PC-9 (cell line): ENCODE data around the gene KDM4B.

Source experiments
- CTCF ChIP-seq: fragments of 200-600 bp; sonication (generic); conservative IDR thresholded peaks from 2 replicates; pipeline ENCODE4 v1.6.1; 2017; ENCODE audit warnings: mixed run types, antibody characterized with exemption, mild to moderate bottlenecking, moderate library complexity
- EZH2 ChIP-seq: fragments of 200-600 bp; sonication (generic); IDR thresholded peaks from 2 replicates; pipeline ENCODE4 v1.8.0; 2017; ENCODE audit warnings: antibody characterized with exemption, low read depth

DNA sequence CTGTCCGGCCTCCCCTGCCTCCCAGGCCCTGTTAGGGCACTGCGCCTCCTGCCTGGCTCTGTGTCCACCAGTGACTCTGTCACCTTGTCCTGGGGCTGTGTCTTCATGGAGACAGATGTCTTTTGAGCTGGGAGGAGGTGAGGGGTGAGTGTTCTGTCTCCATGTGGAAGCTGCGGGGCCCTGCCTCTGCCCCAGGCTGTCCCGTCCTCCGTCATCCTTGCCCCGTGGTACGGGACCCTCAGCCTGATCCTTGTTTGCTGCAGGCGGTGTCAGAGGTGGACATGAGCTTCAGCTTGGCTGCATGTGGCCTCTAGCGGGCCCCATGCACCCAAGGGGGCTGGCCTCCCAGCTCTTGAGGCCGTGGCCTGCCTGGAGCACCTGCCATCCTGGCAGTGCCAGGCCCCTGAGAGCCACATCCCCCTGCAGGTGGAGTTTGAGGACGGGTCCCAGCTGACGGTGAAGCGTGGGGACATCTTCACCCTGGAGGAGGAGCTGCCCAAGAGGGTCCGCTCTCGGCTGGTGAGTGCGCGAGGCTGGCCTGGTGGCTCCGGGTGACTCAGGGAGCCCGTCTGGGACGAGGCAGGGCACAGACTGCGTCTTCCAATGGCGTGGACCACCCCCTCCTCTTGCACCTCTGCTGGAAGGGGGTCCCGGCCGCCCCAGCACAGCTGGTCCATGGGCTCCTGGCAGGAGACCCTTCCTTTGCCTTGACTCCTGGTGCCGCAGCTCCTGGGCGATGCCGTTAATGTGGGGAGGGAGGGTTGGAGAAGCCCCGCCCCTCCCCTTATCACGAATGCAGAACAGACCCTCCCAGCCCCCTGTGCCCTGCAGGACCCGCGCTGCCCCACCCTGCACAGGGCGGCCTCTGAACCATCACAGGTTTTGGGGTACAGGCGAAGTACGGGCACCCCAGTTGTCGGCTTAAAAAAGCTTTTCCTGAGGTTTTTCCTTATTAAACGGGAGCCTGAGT lies 181.3 kb downstream of the KDM4B start:
- TF ChIP-seq EZH2 (no peak), CTCF (no peak)
